ENCODE results near the gene POR. TPM values are rescaled to one million over a fixed set of nuclear protein-coding genes. Genes with fewer than 3 reads are reported as not detected.
A peak's percentile ranks its signal among the peaks of the same experiment; 100 is the strongest.

The POR gene
- total and polyA plus RNA-seq, 2 experiments from 2014 or later, result 106 to 220 TPM

GRCh38 chr7:75987026-75987804 lies 72.3 kb downstream of the POR start:
- no peak overlapping the region for H3K4me2 ChIP-seq
- H4K20me1 ChIP-seq (ENCODE audit: insufficient read depth, poor library complexity, severe bottlenecking), result no peaks in the 10 kb centered on the region
- H3K9me2 ChIP-seq (replicated peaks; ENCODE audit: insufficient read depth), result no peaks in the 10 kb centered on the region
- no peak overlapping the region for H3K27ac ChIP-seq
- DNase-seq (ENCODE audit: low spot score), result peak; percentile 4
- H3K79me2 ChIP-seq, result no peaks in the 10 kb centered on the region
- H3K9me3 ChIP-seq (ENCODE audit: low read depth), result no peaks in the 10 kb centered on the region
- WGBS (ENCODE audit: low lambda C conversion rate, missing lambda C conversion rate), result 97% methylated on average over 31 of the region's 32 CpGs
- H3K27me3 ChIP-seq, result no peaks in the 10 kb centered on the region
- no peak overlapping the region for H3K4me3 ChIP-seq
- no peak for TF ChIP-seq EZH2 (IDR thresholded peaks at IDR 0.05; ENCODE audit: borderline replicate concordance)
- H2AFZ ChIP-seq, result no peak overlapping the region
- H3K36me3 ChIP-seq (replicated peaks; ENCODE audit: insufficient read depth, low read depth), result no peaks in the 10 kb centered on the region
- no peaks in the 10 kb centered on the region for H3K4me1 ChIP-seq (ENCODE audit: insufficient read depth)

- WGBS (ENCODE audit: low lambda C conversion rate, missing lambda C conversion rate), result 89% methylated on average over 29 of the region's 30 CpGs
- Histone ChIP-seq H3K9me3 (ENCODE audit: low read depth) (no peaks in the 10 kb centered on the region), H3K9me2 (replicated peaks; ENCODE audit: insufficient read depth) (no peaks in the 10 kb centered on the region), H4K20me1 (ENCODE audit: insufficient read depth, poor library complexity, severe bottlenecking) (no peaks in the 10 kb centered on the region), H3K27me3 (no peaks in the 10 kb centered on the region), H3K4me1 (ENCODE audit: insufficient read depth) (peaks cover under 1% of the 10 kb centered on the region), H3K4me2 (no peak overlapping the region), H3K4me3 (no peak overlapping the region), H3K27ac (no peak overlapping the region), H3K79me2 (no peaks in the 10 kb centered on the region), H3K36me3 (replicated peaks; ENCODE audit: insufficient read depth, low read depth) (no peaks in the 10 kb centered on the region), H2AFZ (no peak overlapping the region)
- no peak for DNase-seq (ENCODE audit: low spot score)
- TF ChIP-seq CTCF (IDR thresholded peaks at IDR 0.05; ENCODE audit: poor library complexity) (no peak), EZH2phosphoT487 (IDR thresholded peaks at IDR 0.05; ENCODE audit: low read depth, severe bottlenecking, unreplicated experiment) (no peak), EZH2 (IDR thresholded peaks at IDR 0.05; ENCODE audit: borderline replicate concordance) (no peak)
Observed at GRCh38 chr7:75987805-75988567, 73.0 kb downstream of the POR start.

- TF ChIP-seq EZH2 (IDR thresholded peaks at IDR 0.05; ENCODE audit: borderline replicate concordance), result no peak
- TF ChIP-seq EZH2phosphoT487 (IDR thresholded peaks at IDR 0.05; ENCODE audit: low read depth, severe bottlenecking, unreplicated experiment), result no peak
- no peak for TF ChIP-seq CTCF (IDR thresholded peaks at IDR 0.05; ENCODE audit: poor library complexity)
- no peak overlapping the region for H3K27ac ChIP-seq
- peaks cover 8% of the 10 kb centered on the region for H3K4me1 ChIP-seq (ENCODE audit: insufficient read depth)
- no peaks in the 10 kb centered on the region for H3K9me3 ChIP-seq (ENCODE audit: low read depth)
- H2AFZ ChIP-seq, result no peak overlapping the region
- H3K27me3 ChIP-seq, result no peaks in the 10 kb centered on the region
- no peaks in the 10 kb centered on the region for H3K79me2 ChIP-seq
- DNase-seq (ENCODE audit: low spot score), result no peak
- H4K20me1 ChIP-seq (ENCODE audit: insufficient read depth, poor library complexity, severe bottlenecking), result no peaks in the 10 kb centered on the region
- no peak overlapping the region for H3K4me2 ChIP-seq
- no peak overlapping the region for H3K4me3 ChIP-seq
- no peaks in the 10 kb centered on the region for H3K9me2 ChIP-seq (replicated peaks; ENCODE audit: insufficient read depth)
- WGBS (ENCODE audit: low lambda C conversion rate, missing lambda C conversion rate), result 67% methylated on average over 3 of the region's 31 CpGs
- H3K36me3 ChIP-seq (replicated peaks; ENCODE audit: insufficient read depth, low read depth), result no peaks in the 10 kb centered on the region
Observed at GRCh38 chr7:75988568-75989499, 73.9 kb downstream of the POR start.
